Adrenal gland (tissue), 12 donors: ENCODE measurements around the gene GYG2. TPM values are rescaled to one million over a fixed set of nuclear protein-coding genes. Genes with fewer than 3 reads are reported as not detected.

Source experiments
- DNase-seq, 7 donors: peaks; one replicate each; pipeline ENCODE4 v3.0.0-alpha.2; 2019 to 2020
- H3K27ac ChIP-seq, 5 donors: fragments of 200-600 bp; sonication (generic) in 4 of 5; 1 replicate in 3 of 5; 2 replicates in 2 of 5; pipeline versions ENCODE4 v1.5.1 to v1.8.0; 2016 to 2020; ENCODE audit warnings: mild to moderate bottlenecking in 1 of 5
- H3K27me3 ChIP-seq: fragments of 200-600 bp; 2 replicates; pipeline ENCODE4 v1.8.0; 2021
- H3K36me3 ChIP-seq, 2 donors: fragments of 200-600 bp; replicated peaks in 1 of 2; 1 replicate in 1 of 2; 2 replicates in 1 of 2; pipeline versions ENCODE4 v1.5.1 to v1.8.0; 2018 to 2022
- H3K4me1 ChIP-seq, 2 donors: fragments of 200-600 bp; replicated peaks in 1 of 2; 1 replicate in 1 of 2; 2 replicates in 1 of 2; pipeline versions ENCODE4 v1.5.1 to v1.8.0; 2018 to 2021
- H3K4me3 ChIP-seq, 4 donors: fragments of 200-600 bp; sonication (generic) in 3 of 4; one replicate each; pipeline ENCODE4 v1.5.1; 2016 to 2018
- H3K9me3 ChIP-seq, 3 donors: fragments of 200-600 bp; sonication (generic) in 1 of 3; replicated peaks in 1 of 3; 1 replicate in 2 of 3; 2 replicates in 1 of 3; pipeline versions ENCODE4 v1.5.1 to v1.8.0; 2016 to 2021
- POLR2A ChIP-seq, 2 donors: fragments of 450-650 bp; IDR thresholded peaks; one replicate each; pipeline ENCODE4 v1.6.1; 2017; ENCODE audit warnings: antibody characterized with exemption in 2 of 2, mild to moderate bottlenecking in 2 of 2, moderate library complexity in 1 of 2
- WGBS, 4 donors: extraction: QIAGEN DNeasy Blood & Tissue Kit in 2 of 4; methylation state at CpG; one replicate each; pipeline versions ENCODE4 v1.1.5 to v1.1.7; 2013 to 2017; 5-methylcytosine and 5-hydroxymethylcytosine counted together
- intact Hi-C, 2 donors: fragments of 100-400 bp; cut with DNase I; formaldehyde crosslinking; loops; one replicate each; pipeline versions ENCODE4 v1.14.1 to v1.15.0; 2022 to 2023
- polyA plus RNA-seq, 3 donors: library from polyadenylated mRNA; stranded (reverse); fragments of 200-250 nt in 2 of 3; fragments of 350-450 nt in 1 of 3; fragmentation: Illumina TruSeq in 1 of 3; extraction: RNeasy Lipid Tissue Mini Kit (QIAGEN cat#74804) in 1 of 3; gene quantifications; one replicate each; pipeline ENCODE4 v1.2.3, GENCODE V29; 2013 to 2014
- total RNA-seq, 9 donors: library from RNA; depleted of rRNA in 4 of 9; stranded (reverse); fragments of >200 nt in 4 of 9; fragments of 120-200 nt in 1 of 9; fragmentation: NEBNext Ultra II Directional in 1 of 9; extraction: Animal tissue kit (Norgen Biotek cat#: 25700) in 1 of 9; gene quantifications; one replicate each; pipeline versions ENCODE4 v1.1.0 to v1.2.4, GENCODE V29; 2013 to 2023
- TF ChIP-seq, protein P1 (sequence below), 6 experiments: fragments of 450-650 bp in 4 of 6; fragments of 200-600 bp in 2 of 6; sonication (generic) in 1 of 6; IDR thresholded peaks; 1 replicate in 5 of 6; 2 replicates in 1 of 6; pipeline versions ENCODE4 v1.5.1 to v1.8.0; 2016 to 2021; ENCODE audit warnings: antibody characterized with exemption in 6 of 6, mild to moderate bottlenecking in 2 of 6, moderate library complexity in 1 of 6
- donor health status: healthy with polysubstance abuse.
- donor health status: Bipolar disorder and iron deficiency.
- donor health status: DM: yes; HTN: yes; CAD: no.
- donor health status: DM: no; HTN: no; CAD: no.
- donor health status: DM: no; HTN: no; CAD: no.
- donor health status: DM: yes; HTN: yes; CAD: no.

Gene GYG2
- total and polyA plus RNA-seq, 12 donors = 0.26 to 13.4 (median 2.3) TPM

DNA sequence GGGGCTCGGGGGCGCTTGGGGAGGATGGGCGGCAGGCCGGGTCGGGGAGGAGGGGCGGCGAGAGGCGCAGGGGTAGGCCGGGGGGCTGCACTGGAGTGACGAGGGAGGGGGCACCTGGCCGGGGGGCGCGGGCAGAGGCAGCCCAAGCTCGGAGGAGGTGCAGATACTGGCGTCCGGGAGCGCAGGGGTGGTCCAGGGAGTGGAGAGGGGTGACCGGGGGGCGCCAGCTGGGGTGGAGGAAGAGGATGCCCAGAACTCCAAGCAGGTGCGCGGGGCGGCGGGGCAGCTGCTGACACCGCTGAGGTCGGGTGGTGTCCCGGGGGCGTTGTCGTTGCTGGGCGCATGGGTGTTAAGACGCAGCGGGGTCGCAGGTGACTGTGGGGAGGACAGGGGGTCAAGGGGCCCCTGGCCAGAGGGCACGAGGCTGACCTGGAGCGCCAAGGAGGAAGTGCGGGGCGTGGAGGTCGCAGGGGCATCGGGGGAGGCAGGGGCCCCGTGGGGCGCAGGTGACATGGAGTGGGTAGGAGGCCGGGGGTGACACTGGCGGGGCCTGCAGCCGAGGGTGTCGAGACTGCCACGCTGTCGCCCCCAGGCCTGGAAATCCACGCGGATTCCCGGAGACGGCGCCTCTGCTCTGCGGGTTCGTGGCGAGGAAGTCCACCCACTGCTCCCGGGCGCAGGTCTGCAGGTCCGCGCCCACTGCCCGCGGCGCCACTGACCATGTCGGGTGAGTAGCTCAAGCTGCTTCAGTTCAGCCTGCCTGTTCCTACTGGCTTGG lies 928 bp downstream of the GYG2 start:
- intact Hi-C loops = loop anchor here in 1 of 2 donors (10.0 kb wide), 1 partner anchor 185 kb away; no protein-coding TSS in a partner anchor
- TF ChIP-seq, protein P1, sequence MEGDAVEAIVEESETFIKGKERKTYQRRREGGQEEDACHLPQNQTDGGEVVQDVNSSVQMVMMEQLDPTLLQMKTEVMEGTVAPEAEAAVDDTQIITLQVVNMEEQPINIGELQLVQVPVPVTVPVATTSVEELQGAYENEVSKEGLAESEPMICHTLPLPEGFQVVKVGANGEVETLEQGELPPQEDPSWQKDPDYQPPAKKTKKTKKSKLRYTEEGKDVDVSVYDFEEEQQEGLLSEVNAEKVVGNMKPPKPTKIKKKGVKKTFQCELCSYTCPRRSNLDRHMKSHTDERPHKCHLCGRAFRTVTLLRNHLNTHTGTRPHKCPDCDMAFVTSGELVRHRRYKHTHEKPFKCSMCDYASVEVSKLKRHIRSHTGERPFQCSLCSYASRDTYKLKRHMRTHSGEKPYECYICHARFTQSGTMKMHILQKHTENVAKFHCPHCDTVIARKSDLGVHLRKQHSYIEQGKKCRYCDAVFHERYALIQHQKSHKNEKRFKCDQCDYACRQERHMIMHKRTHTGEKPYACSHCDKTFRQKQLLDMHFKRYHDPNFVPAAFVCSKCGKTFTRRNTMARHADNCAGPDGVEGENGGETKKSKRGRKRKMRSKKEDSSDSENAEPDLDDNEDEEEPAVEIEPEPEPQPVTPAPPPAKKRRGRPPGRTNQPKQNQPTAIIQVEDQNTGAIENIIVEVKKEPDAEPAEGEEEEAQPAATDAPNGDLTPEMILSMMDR (IDR thresholded peaks at IDR 0.05) = no peak
- TF ChIP-seq POLR2A (IDR thresholded peaks at IDR 0.05) = no peak
- no peak for DNase-seq
- 13 to 33% (median 28%) methylated on average over 1 to 56 of the region's 62 CpGs; no CpG with 5 or more reads in 1 of the 4 donors for WGBS, 4 donors
- Histone ChIP-seq H3K4me3 (peak overlapping the region in 1 of 4 donors; percentile 49), H3K9me3 (no peaks in the 10 kb centered on the region), H3K27ac (no peak overlapping the region), H3K4me1 (peaks cover 0 to 4% of the 10 kb centered on the region in 2 donors), H3K27me3 (peaks cover 16% of the 10 kb centered on the region), H3K36me3 (no peaks in the 10 kb centered on the region)

DNA sequence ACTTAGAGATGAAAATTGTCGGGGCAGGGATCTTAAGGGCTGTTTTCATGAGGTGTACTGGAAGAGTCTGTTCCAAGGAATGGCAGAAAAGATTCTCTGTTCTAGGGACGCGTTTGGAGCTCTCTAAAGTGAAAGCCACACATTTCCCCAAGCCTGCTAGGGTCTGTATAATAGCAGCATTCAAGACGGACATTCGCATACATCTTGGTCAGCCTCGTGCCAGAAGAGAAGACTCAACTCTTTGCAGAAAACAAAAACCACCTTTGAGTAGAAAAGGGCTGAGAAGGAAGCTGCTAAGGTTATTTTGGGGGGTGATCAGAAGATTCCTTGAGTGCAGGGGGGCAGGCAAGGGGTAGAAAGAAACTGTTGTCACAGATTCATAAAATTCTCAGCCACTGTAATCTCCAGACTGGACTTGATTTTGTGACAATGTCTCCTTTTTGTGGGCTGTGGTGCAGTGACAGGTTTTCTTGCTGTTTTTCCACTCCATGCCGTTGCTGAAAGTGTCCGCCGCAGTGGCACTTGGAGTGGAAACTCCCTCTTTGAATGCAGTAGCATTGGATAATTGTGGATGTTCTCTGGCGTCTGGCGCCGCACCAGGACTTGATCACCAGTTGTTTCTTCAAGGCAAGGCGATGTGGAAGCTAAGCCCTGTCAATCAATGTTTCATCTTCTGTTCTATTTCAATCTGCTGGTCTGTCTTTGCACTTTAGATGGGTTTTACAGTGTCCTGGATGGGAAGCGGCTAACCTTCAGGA lies 2.9 kb downstream of the GYG2 start:
- no peak overlapping the region for H3K4me3 ChIP-seq
- TF ChIP-seq, protein P1 (IDR thresholded peaks at IDR 0.05) = no peak
- no peak for TF ChIP-seq POLR2A (IDR thresholded peaks at IDR 0.05)
- H3K27ac ChIP-seq = no peak overlapping the region
- H3K4me1 ChIP-seq = peaks cover 0 to 4% of the 10 kb centered on the region in 2 donors
- peaks cover 16% of the 10 kb centered on the region for H3K27me3 ChIP-seq
- intact Hi-C loops = no loop called here
- H3K36me3 ChIP-seq = no peaks in the 10 kb centered on the region
- H3K9me3 ChIP-seq = no peaks in the 10 kb centered on the region
- no peak for DNase-seq
- 86 to 91% (median 88%) methylated on average over 10 to 14 of the region's 14 CpGs for WGBS, 4 donors

DNA sequence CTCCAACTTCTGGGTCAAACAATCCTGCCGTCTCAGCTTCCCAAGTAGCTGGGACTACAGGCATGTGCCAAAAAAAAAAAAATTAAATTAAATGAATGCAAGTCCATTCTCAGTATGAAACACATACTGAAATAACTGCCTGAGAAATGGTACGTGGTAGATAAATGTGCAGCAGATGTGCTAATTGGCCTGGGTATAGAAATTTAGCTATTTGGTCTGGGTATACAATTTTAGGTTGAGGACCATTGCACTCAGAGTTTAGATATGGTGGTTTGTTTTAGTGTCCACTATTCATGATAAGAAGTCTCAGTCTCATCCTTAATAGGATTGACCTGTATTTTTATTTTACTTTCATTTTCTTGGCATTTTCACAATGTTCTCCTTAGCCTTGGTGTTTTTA lies 9.2 kb downstream of the GYG2 start:
- H3K4me1 ChIP-seq = no peaks in the 10 kb centered on the region
- intact Hi-C loops = no loop called here
- DNase-seq = no peak

DNA sequence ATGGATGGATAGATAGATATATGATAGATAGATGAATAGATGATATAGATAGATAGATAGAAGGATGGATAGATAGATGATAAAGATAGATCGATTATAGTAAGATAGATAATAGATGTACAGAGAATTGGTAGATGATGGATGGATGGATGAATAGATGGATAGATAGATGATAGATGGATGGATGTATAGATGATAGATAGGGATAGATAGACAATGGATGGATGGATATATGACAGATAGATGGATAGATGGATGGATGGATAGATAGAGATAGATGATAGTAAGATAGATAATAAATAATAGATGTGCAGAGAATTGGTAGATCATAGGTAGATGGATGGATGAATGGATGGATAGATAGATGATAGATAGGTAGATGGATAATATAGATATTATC lies 12.2 kb downstream of the GYG2 start:
- H3K27me3 ChIP-seq = no peaks in the 10 kb centered on the region
- no peak overlapping the region for H3K27ac ChIP-seq
- WGBS, 4 donors = 77 to 86% (median 84%) methylated on average over 1 of the region's 1 CpG
- TF ChIP-seq, protein P1 (IDR thresholded peaks at IDR 0.05) = no peak
- TF ChIP-seq POLR2A (IDR thresholded peaks at IDR 0.05) = no peak
- no peaks in the 10 kb centered on the region for H3K36me3 ChIP-seq
- H3K9me3 ChIP-seq = no peaks in the 10 kb centered on the region
- DNase-seq = no peak
- no peak overlapping the region for H3K4me3 ChIP-seq
- intact Hi-C loops = no loop called here
- H3K4me1 ChIP-seq = no peaks in the 10 kb centered on the region

More for the DNA sequence above, 9.2 kb downstream of the GYG2 start:
- no peak overlapping the region for H3K4me3 ChIP-seq
- no peaks in the 10 kb centered on the region for H3K27me3 ChIP-seq
- H3K27ac ChIP-seq = no peak overlapping the region
- no peaks in the 10 kb centered on the region for H3K36me3 ChIP-seq
- WGBS, 4 donors = 85 to 95% (median 94%) methylated on average over 2 of the region's 2 CpGs
- no peaks in the 10 kb centered on the region for H3K9me3 ChIP-seq
- TF ChIP-seq, protein P1 (IDR thresholded peaks at IDR 0.05) = no peak
- no peak for TF ChIP-seq POLR2A (IDR thresholded peaks at IDR 0.05)
